Hematopoietic multipotent progenitor cell treated with erythropoietin and hydrocortisone succinate and interleukin-3 and kit ligand, for 8 days (in vitro differentiated cells): ENCODE measurements around the gene KRT76.

ENCODE experiments used
- DNase-seq: peaks from one replicate; pipeline ENCODE4 v3.0.0-alpha.2; 2015

Gene KRT76

DNA sequence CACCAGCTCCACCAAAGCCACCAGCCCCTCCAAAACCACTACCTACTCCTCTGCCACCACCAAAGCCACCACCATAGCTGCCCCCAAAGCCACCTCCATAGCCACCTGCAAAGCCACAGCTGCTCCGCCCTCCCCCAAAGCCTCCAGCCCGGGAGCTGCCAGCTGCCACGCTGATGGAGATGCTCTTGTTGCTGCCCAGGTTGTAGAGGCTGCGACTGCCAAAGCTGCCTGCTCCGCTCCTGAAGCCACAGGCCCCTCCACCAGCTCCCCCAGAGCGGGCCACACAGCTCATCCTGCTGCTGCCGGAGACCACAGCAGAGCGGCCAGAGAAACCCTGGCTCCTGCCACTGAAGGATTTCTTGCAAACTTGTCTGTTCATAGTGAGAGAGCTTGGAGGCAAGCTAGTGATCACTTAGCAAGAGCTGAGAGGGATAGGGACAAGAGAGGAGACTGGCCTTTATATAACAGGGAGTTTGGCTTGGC, at the start of gene KRT76:
Gene KRT76, minus strand, starts transcription at position 433 of the 483 bp plus-strand sequence. Its CDS starts 54 bp downstream, at position 379.
- DNase-seq: no peak

DNA sequence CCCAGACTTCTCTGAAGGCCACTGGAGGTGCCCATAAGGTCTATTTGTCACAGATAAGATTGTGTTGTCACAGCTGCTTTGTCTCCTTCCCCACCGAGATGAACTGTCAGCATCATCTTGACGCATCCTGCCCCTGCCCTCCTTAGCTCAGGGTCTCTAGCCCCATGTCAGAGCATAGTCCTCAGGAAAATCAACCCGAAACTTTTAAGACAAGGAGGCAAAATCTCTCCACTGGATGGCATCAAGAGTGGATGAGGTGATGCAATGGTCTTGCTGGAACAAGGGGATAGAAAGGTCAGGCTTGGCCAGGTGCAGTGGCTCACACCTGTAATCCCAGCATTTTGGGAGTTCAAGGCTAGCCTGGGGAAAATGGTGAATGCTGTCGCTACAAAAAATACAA, 48.8 kb upstream of the KRT76 start:
- DNase-seq: no peak

DNA sequence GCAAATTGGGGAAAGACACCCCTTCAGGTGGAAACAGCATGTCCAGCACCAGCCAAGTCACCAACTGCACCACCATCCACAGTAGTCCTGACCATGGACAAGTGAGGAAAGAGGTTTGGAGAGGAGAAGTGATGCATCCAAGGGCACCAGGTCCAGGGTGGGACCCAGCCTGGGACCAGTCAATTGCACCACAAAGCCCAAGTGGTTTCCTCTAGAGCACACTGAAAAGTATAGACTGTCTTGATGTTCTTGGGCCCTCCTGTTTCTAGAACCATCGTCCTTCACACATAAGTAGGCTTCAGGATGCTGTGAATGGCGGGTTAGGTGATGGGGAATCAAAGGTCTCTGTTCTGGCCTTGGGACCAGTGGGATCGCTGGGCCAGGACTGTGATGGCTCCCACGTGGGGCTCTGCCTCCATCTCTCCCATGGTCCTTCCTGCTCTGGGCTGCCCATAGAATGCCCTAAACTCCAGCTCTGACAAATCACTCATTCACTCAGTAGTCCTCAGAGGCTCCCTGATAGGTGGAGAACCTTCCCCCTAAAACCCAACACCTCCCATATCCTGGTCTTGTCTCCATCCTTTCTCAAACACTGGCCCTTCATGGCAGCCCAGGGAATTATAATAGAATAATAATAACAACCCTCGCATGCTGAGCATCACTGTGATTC, 47.7 kb upstream of the KRT76 start:
- no peak for DNase-seq

DNA sequence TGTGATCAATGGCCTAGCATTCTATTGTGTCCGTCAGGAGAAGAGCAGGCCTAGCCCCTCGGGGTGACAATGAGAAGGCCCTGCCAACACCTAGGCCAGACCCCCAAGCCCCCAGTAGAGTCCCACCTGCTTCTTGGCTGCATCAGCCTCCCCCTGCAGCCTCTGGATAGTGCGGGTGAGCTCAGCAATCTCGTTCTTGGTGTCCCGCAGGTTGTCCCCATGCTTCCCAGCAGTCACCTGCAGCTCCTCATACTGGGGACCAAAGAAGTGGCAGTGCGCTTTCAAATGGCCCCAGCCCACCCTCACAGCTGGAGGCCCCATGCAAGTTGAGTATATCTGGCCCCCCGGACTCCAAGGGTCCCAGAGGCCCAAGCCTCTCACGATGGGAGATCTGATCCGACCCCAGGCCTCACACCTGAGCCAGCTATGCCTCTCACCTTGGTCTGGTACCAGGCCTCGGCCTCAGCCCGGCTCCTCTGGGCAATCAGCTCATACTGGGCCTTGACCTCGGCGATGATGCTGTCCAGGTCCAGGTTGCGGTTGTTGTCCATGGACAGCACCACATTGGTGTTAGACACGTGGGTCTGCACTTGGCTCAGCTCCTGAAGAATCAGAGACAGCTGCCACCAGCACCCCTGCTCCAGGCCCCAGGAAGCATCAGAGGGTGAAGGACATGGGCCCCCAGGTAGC, 46.8 kb upstream of the KRT76 start:
- no peak for DNase-seq

DNA sequence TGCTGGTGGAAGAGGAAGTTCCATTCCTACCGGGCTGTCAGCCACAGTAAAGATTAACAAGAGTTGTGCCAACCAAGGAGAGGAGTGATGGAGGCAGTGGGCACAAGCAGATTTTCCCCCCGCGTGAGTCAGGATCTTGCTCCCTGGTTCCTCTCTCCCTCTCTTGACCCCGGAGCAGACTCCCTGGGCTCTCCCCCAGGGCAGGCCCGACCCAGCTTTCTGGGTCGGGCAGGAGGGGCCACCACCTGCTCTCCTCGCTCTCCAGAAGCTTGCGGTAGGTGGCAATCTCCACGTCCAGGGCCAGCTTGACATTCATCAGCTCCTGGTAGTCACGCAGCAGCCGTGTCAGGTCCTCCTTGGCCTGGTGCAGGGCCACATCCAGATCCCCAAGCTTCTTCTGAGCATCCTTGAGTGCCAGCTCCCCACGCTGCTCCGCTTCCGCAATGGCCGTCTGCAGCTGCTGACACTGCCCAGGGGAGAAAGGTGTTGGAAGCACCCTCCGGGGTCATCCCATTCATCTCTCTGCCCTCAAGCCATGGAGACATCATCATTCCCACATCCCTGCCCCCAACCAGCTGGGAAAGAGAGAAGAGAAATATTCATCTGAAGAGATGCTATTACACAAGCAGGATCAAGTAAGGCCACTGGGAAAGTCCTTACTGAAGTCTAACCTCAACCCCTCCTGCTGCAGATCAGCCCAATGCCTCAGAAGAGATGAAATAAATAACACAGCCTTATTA, 45.8 kb upstream of the KRT76 start:
- no peak for DNase-seq

DNA sequence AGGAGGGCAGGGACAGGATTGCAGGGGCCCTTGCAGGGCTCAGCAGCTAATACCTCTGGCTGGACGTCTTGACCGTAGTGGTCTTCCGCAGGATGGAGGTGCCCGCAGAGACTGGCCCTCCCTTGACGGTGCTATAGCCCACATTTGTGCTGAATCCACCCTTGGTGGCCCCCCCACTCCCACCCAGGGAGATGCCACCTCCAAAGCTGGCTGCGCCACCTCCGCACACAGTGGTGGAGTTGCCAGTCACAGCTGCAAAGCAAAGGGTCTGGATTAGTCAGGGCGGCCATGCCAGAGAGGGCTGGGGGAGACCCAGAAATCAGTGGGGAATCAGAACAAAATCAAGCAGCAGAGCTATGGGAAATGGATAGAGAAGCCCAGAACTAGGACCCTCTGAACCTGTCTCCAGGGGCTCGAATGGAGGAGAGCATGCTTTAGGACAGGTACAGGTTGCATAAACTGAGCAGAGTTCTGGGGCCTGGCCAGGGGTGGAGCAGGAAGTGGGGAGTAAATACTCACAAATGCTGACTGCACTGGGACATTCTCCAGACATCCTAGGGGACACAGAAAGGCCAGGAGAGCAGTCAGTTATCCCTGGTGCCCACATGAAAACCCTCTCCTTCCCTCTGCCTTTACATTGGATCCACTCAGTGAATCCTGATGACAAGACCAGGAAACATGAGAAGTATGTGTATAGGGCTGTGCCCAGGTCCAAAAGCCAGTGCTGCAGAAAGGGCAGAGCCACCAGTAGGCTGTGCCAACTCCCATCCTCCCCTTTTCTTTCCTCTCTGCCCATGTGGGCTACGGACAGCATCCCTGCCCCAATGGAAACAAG, 44.9 kb upstream of the KRT76 start:
- no peak for DNase-seq

DNA sequence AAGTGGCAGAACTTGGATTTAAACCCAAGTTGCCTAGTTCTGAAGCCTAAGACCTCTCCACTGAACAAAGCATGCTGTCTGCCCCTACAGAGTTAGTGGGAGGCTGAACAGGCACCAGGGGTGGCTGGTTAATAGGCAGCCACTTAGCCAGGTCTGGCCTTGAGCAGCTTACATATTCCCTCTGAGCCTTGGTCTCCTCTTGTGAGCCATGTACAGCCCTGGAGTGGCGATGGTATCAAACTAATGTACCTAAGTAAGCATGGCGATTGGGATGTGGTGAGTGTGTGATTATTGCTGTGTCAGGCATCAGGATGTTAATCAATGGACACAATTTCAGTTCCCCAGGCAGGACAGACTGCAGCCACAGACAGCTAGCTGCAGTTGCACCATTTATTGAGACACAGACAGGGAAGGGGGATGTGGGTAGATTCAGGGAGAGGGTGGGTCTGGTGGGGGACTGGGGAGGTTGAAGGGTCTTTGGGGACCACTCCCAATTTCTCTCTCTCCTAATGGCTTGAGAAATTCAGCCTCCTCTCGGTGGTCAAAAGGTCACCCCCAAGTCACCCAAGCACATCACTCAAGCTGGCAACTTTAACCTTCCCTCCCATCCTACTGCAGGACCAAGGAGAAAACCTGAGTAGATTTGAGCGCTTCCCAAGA, 44.1 kb upstream of the KRT76 start:
- DNase-seq: no peak

DNA sequence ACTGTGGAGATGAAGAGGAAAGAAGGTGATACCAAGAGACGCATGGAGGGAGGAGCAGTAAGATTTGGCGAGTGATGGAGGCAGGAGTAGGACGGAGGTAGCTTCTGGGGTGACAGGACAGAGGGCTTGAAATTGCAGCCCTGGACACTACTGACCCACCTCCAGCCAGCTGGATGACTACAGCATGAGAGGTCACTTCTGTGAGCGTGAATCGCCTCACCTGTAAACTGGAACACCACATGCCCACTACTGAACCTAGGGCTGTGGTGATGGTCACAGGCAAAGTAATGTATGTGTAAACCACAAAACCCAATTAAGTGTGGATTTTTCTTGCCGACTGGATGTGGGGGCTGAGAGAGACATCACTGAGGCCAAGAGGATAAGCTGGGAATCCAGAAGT, 43.4 kb upstream of the KRT76 start:
- DNase-seq: no peak

DNA sequence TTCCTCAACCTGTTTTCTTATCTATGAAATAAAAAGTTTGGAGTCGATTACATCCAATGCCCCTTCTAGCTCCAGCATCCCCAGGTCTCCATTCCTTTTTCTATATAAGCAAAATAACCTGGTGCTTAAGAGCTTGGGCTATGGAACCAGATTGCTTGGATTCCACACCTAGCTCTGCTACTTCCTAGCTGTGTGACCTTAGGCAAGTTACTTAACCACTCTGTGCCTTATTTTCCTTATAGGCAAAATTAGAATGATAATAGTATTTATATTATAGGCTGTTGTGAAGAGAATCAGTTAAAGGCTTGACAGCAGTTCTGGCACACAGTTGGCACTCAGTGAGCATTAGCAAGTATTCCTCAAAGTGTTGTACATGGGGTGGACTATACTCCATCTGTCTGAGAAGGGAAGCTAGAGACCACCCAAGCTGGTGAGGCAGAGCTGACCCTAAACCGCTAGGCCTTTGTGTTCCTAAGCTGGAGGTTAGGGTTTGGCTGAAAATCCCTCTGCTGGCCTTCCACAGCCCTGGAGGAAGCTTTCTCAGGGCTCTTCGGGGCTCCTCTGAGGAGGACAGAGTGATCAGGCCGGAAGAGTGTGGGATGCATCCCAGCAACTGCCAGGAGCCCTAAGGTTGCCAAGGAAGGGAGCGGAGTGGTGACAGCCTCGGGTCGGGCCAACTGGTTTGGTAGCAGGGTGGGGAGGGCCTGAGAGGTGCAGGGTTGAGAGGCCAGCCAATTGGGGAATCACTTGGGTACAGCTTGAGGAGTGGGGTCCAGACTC, 42.8 kb upstream of the KRT76 start:
- no peak for DNase-seq

DNA sequence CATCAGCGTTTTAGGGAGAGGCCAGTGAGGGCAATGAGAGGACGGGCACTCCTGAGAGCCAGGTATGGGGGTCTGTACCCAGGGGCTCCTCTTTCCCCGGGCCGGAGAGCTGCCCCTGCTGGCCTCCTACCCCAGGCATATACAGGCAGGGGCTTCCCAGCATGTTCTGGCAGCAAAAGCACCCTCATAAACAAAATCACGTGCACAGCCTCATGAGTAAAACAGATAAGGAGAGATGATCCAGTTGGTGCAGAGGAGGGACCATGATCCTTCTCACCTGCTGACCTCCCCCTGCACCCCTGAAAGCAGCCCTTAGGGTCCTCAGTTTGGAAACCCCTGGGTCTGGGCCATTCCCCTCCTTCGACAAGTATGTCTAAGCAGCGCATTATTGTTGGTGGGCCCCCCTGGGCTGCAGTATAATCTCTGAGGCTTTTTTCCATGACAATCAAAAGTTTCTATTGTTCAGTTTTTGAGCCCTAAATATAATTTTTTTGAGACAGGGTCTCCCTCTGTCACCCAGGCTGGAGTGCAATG, 41.8 kb upstream of the KRT76 start:
- DNase-seq: no peak

DNA sequence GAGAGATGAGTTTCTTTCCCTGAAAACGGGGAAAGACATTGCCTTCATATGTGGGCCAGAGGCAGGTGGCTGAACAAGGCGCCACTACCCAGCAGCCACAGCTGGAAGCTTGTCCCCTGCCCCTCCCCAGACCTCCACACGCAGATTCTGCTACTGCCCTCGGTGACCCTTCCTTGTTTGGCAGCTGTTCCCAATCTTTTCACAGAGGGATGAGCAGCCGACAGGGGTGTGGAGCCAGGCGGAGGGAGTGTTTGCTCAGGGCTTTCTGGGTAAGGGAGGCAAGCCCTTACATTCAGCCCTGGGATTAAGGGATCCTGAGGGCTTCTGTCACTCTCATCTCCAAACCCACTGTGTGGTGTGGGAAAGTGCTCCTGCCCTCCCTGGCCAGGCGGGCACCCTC, 41.2 kb upstream of the KRT76 start:
- no peak for DNase-seq

DNA sequence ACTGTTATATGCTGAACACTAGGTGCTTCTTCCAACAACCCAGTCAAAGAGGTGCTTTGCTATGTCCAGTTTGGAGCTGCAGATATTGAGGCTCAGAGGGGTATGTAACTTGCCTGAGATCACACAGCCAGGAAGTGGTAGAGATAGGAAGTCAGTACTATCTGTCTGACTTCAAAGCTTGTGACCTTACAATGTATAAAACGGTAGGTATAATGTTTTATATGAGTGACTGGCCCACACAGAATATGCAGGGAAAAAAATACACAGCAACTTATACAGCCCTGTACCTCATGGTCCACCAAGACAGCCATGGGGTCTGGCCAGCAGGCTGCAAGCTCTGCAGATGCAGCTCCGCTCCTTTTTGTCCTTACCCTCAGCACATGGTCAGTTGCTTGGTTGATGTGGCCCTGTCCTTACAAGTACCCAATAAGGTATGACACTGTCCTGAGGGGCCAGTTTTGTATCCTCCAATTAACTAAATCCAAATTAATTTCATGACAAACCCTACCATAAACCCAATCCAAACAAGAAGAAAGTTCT, 40.6 kb upstream of the KRT76 start:
- DNase-seq: no peak

DNA sequence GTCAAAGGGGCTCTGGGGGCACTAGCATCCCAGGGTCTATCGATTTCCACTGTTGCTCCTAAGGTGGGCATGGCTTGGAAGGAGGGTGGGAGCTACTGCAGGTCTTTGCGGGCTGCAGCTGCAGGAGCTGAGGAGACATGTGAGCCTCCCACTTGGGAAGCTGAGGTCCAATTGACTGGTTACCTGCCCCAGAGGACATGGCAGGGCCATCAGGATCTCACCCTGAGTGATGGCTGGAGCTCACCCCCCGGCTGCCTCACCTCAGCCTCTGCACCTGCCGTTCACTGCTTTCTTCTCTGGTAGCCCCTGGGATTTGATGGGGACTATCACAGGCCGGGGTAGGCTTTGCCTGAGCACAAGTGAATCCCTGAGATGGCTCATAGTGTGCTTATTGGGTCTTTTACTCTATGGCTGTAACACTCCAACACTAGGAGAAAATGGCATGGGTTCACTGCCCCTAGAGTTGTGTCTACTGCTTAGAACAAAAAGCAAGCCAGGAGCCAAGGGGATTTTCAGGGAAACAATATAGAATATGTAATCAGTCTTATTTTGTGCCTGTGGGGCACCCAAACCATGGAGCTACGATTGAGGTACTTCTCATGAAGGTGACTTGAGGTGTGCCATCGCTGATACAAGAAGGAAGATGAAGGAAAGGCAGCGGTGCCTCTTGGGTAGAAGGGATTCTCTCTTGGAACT, 40.0 kb upstream of the KRT76 start:
- DNase-seq: no peak

DNA sequence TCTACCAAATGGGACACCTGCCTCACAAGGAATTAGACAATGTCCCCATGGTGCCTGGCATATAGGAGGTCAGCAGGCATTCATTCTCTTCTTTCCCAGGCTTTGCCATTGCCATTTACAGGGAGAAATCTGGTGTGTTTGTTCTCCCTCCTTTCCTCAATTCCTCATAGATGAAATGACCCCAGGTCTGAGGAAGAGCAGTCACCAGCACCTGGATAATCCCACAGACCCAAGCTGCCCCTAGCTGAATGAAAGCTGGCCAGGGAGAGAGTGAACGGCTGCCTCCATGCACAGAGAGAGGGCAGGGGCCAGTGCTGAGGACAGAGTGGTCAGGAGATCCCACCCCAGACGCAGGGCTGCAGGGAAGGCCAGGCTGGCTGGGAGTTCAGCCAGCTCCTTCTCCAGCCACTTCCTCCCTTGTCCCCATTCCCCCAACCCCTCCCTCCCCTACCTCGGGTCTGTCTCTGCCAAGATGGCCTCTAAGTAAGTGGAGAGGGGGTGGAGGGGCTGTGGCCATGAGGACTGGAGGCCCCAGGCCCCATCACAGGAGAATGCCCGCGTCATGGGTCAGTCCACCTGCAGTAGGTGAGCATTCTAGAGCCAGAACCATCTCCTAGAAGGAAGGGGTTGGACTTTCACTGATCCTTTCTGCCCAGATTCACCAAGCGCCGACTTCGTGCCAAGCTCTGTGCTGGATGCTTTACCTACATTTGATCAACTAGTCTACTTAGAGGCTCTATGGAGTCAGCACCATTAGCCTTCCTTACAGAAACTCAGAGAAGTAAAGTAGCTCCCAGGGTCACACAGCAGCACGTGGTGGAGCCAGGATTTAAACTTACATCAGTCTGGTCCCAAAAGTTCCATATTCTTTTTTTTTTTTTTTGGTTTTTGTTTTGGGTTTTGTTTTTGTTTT, 38.8 kb upstream of the KRT76 start:
- no peak for DNase-seq

DNA sequence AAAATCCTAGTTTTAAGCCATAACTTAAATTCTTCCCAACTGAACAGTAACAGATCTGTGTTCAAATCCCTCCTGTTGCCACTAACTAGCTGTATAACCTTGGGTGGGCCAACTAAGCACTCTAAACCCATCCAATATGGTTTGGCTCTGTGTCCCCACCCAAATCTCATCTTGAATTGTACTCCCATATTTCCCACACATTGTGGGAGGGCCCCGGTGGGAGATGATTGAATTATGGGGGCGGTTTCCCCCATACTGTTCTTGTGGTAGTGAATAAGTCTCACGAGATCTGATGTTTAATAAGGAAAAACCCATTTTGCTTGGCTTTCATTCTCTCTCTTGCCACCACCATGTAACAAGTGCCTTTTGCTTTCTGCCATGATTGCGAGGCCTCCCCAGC, 38.0 kb upstream of the KRT76 start:
- no peak for DNase-seq

DNA sequence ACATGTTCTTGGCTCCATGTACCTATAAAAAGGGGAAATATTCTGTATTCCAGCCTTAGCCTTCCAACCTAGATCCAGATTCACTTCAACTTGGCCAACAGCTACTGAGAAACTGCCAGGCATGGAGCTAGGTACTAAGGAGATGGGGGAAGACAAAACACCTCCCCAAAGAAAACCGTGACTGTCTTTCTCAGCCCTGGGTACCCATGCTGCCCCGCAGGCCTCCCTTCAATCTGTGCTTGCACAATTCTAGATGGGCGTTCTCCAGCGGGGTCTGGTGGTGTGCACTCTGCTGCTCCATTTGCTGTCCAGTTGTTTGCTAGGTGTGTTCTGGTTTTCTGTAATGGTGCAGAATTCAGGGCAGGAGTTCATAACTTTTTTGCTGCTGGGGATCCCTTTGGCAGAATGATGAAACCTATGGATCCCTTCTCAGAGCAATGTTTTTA, 37.6 kb upstream of the KRT76 start:
- DNase-seq: no peak

DNA sequence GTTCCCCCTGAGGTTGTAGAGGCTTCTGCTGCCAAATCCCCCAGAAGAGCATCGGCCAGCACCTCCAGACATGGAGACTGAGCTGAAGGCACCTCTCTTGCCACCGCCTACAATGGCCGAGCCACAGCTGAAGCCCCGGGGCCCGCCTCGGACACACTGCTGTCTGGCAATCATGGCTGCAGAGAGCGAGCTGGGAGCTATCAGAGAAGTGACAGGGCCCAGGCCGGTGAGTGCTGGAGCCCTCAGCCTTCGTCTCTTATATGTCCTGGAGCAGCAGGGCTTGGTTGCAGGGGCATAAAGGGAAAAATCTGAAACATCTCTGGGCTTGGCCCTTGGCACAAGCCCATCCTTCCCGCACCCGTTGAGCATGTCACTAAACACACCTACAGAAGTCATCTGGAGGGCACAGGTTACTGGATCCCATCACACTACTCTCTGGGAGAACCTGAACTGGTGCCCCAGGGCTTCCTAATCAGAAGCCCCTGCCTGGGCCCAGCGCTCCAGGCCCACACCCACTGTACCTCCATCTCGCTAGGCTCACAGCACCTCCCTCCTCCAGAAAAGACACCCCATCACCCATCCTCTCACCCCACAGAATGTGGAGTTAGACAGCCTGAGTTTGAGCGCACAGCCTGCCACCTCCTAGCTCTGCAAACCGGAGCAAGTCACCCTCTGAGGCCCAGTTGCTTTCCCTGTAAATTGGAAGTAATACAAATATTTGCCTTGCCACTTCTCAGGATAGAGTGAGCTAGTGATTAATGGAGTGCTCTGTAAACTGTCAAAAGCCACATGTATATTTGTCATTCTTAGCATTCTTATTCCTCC, 37.0 kb upstream of the KRT76 start, which contains the start of gene KRT4:
Gene KRT4, minus strand, starts transcription at position 232 of the 825 bp plus-strand sequence. Its CDS starts 58 bp downstream, at position 174.
- no peak for DNase-seq

DNA sequence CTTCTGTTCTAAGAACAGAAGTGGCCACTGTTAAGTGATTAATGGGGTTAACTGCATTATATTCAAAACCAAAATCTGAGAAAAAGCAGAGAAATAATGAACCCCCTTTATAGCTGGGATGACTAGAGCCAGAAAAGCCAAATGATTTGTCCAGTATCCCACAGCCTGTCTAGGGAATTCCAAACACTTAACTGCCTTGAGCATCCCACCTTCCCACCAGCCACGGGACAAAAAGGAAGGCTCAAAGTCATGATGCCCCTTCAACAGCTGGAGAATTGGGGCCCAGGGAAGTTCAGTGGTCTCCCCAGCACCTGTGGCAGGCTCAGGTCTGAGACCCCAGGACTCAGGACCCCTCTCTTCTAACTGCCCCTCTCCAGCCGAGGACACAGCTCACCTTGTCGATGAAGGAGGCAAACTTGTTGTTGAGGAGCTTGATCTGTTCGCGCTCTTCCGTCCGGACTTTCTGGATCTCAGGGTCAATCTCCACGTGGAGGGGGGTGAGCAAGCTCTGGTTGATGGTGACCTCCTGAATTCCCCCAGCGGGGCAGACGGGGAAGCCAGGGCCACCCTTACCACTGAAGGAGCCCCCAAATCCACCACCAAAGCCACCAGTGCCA, 36.2 kb upstream of the KRT76 start:
- no peak for DNase-seq
